GM18519 (cell line): ENCODE results near the gene SMNDC1.
"Not testable (repeated sequence)": the region's sequence is repeated elsewhere in the genome, so short reads cannot be mapped to it uniquely, and the experiment has no call there.

ENCODE experiments used
- ATAC-seq: cut with Tn5 transposase; IDR thresholded peaks from one replicate; pipeline ENCODE4 v1.9.1; 2021; ENCODE audit warnings: mild to moderate bottlenecking, moderate library complexity; ENCODE audit not compliant: unreplicated experiment, low FRiP score

Gene SMNDC1

DNA sequence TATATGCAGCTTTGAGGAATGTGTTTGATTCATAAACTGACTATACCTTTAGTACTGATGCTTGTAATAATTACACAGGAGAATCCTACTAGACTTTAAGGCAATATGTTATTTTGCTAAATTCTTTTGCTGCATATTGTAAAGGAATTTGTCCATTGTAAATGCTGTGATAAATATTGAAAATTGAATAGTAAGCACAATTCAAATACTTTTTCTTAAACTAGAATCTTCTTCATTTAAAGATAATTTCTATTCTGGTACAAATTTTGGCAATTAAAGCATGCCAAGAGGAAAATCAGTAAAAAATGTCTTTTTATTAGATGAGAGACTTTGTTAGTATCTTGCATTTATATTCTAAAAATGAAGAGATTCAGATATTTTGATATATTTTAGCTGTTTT is 45.4 kb downstream of the SMNDC1 start:
- no peak for ATAC-seq

DNA sequence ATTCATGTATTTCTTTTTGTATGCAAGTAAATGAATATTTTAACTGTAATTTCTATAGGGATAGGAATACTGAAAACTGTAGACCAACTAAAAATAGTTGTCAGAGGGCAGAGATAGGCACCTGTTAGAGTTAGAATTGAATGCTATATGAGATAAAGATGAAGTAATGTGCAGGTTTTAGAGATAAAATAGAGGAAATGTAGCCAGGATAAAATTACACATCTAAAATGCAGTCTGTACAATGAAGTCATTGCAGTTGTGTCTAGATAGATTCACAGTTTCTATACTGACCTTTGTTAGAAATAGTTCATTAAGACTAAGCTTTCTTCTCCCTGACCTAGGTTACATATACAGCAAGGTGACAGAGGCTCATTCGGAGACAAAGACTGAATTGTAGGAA is 46.2 kb downstream of the SMNDC1 start:
- ATAC-seq = no peak

DNA sequence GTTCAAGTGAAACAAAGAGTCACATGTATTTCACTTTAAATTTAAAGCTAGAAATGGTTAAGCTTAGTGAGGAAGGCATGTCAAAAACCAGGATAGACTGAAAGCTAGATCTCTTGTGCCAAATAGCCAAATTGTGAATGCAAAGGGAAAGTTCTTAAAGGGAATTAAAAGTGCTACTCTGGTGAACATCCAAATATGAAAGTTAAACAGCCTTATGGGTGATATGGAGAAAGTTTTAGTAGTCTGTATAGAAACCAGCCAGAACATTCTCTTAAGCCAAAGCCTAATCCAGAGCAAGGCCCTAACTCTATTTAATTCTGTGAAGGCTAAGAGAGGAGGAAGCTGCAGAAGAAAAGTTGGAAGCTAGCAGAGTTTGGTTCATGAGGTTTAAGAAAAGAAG is 50.3 kb downstream of the SMNDC1 start:
- ATAC-seq = no peak

DNA sequence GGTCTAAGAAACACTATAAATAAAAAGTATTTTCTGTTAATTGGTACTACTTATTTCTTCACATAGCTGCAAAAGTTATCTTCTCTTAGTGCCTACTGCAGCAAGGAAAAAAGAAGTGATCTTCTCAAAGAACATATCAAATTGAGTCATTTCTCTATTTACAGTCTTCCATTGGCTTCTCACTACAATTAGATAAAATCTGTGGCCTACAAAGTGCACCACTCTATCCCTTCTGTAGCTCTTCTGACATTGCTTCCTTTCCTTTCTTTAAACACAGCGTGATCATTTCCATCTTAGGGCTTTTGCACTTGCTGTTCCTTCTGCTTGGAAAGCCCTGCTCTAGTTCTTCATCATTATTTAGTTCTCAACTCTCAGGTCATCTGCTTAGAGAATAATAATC is 52.6 kb downstream of the SMNDC1 start:
- ATAC-seq = no peak

DNA sequence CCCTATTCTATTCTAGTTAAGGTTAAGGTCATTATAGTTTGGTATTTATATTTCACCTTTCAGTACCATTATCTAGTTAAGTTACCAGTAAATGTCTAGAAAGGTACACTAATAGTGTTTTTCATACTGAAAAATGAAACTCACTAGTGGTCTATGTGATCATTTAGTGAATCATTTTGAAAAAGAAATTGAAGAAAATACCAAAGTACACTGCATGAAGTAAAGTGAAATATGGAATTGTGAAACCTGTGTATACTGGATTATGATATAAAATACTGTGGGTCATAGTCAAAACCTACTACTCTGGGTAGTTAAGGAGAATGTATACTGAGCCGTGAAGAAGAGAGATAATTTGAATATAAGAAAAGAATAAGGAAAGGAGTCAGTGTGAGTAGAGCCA is 53.3 kb downstream of the SMNDC1 start:
- peak; percentile 94 for ATAC-seq

DNA sequence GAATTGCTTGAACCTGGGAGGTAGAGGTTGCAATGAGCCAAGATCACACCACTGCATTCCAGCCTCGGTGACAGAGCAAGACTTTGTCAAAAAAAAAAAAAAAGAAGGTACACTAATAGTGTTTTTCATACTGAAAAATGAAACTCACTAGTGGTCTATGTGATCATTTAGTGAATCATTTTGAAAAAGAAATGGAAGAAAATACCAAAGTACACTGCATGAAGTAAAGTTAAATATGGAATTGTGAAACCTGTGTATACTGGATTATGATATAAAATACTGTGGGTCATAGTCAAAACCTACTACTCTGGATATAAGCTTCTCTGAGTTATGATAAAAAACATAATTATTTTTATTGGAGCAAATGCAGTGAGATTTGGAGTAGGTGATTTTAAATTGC is 55.2 kb downstream of the SMNDC1 start:
- ATAC-seq = peak; percentile 60

DNA sequence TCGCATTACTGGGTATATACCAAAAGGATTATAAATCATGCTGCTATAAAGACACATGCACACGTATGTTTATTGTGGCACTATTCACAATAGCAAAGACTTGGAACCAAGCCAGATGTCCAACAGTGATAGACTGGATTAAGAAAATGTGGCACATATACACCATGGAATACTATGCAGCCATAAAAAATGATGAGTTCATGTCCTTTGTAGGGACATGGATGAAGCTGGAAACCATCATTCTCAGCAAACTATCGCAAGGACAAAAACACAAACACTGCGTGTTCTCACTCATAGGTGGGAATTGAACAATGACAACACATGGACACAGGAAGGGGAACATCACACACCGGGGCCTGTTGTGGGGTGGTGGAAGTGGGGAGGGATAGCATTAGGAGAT is 56.9 kb downstream of the SMNDC1 start:
- ATAC-seq = not testable (repeated sequence)

DNA sequence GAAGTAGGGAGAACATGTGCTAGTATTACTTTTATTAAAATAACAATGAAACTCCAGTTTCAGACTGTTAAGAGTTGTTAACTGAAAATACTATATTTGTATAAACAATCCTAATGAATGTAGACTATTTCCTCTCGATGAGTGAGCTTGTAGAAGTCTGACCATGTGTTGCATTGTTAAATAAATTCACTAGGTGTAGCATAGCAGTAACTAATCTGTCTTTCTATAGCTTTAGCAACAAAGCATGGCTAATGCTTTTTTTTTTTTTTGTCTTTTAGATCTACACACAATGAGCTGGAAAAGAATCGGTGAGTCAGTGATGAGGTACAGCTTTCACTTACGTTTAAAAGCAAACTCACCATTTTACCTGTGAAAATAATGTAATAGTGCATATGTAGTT is 60.2 kb downstream of the SMNDC1 start:
- no peak for ATAC-seq

DNA sequence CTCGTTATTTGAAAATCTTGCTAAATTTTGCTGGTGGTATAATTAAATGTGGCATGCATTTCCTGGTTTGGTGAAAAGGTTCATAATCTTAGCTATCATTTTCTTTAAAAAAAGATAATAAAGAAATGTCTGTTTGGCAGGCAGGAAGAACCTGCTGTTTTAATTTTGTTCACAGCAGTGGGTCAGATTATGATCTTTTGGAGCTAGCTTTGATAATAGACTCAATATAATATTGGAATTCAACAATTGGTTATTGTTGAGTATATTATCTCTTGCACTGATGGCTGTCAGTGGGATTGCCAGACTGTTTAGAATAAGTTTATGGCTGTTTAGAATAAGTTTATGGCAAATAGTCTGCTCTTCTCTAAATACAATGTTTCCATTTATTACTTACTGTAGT is 62.2 kb downstream of the SMNDC1 start:
- no peak for ATAC-seq

DNA sequence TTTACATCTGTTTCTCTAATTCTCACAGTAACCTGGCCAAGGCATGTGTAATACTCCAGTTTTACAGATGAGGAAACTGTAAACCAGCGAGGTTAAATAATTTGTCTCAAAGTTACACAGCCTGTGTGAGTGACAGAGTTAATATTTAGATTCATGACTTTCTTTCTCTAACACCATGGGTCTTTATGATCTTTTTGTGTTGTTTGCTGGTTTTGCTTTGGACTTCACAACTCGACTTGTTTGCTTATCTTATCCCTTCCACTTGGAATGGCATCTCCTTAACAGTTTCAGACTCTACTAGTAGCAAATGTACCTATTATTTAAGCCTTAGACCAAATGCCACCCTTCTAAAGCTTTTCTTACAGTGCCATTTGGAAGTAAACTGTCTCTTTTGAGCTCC is 62.9 kb downstream of the SMNDC1 start:
- ATAC-seq = no peak

DNA sequence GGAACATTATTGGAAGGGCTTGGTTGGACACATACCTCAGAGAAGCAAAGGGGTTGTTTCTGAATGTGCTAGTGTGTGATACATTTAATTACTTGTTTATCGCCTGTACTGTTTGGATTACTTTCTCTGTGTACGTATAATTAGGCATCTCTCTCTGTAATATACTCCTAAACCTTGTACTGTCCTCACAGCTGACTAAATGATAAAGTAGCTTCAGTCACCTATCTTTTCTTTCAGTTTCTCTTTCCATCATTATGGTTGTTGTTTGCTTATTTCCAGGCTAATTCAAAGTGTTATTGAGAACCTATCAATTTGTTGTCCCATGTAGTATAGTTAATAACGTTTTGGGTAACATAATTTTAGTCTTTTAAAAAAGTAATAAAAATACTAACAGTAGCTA is 63.3 kb downstream of the SMNDC1 start:
- ATAC-seq = no peak
